Umbilical cord (tissue), 2 donors: Measurements from ENCODE around the gene ENDOU. TPM values are rescaled to one million over a fixed set of nuclear protein-coding genes. Genes with fewer than 3 reads are reported as not detected.

Source experiments
- DNase-seq: peaks from one replicate; pipeline ENCODE4 v3.0.0-alpha.2; 2015; ENCODE audit warnings: low spot score
- total RNA-seq: library from RNA; depleted of rRNA; stranded (reverse); fragments of >200 nt; gene quantifications from one replicate; pipeline ENCODE4 v1.2.3, GENCODE V29; 2014; ENCODE audit warnings: low replicate concordance; ENCODE audit not compliant: insufficient read depth

Gene ENDOU
- total RNA-seq, 1 donor from 2014 or later = 2.9 TPM

- DNase-seq = no peak
Measured at GRCh38 chr12:47757840-47758583, 32.7 kb upstream of the ENDOU start.

GRCh38 chr12:47757364-47757839 is 32.1 kb upstream of the ENDOU start:
- DNase-seq = no peak

GRCh38 chr12:47755655-47756562 is 30.6 kb upstream of the ENDOU start:
- no peak for DNase-seq

- DNase-seq = no peak
Measured at GRCh38 chr12:47754881-47755280, 29.6 kb upstream of the ENDOU start.

GRCh38 chr12:47754126-47754525 is 28.8 kb upstream of the ENDOU start:
- no peak for DNase-seq

GRCh38 chr12:47753021-47754001 is 28.0 kb upstream of the ENDOU start:
- DNase-seq = peak; percentile 61

GRCh38 chr12:47752552-47752951 is 27.3 kb upstream of the ENDOU start:
- no peak for DNase-seq

- no peak for DNase-seq
Measured at GRCh38 chr12:47752121-47752520, 26.8 kb upstream of the ENDOU start.

GRCh38 chr12:47751561-47751960 is 26.3 kb upstream of the ENDOU start:
- DNase-seq = no peak

- no peak for DNase-seq
Measured at GRCh38 chr12:47750916-47751470, 25.7 kb upstream of the ENDOU start.

- DNase-seq = no peak
Measured at GRCh38 chr12:47750229-47750798, 25.0 kb upstream of the ENDOU start.

GRCh38 chr12:47748899-47749298 is 23.6 kb upstream of the ENDOU start:
- no peak for DNase-seq

- DNase-seq = no peak
Measured at GRCh38 chr12:47748507-47748828, 23.2 kb upstream of the ENDOU start.

GRCh38 chr12:47747596-47748506 is 22.6 kb upstream of the ENDOU start:
- no peak for DNase-seq

GRCh38 chr12:47747126-47747525 is 21.8 kb upstream of the ENDOU start:
- no peak for DNase-seq

GRCh38 chr12:47746523-47746922 is 21.2 kb upstream of the ENDOU start:
- no peak for DNase-seq

- DNase-seq = no peak
Measured at GRCh38 chr12:47746073-47746472, 20.8 kb upstream of the ENDOU start.

- no peak for DNase-seq
Measured at GRCh38 chr12:47745485-47746041, 20.3 kb upstream of the ENDOU start.

- no peak for DNase-seq
Measured at GRCh38 chr12:47744778-47745436, 19.6 kb upstream of the ENDOU start.
